ENCODE measurements around the gene MCF2. TPM values are rescaled to one million over a fixed set of nuclear protein-coding genes. Genes with fewer than 3 reads are reported as not detected.

Gene MCF2
- polyA plus RNA-seq, 2 of the 4 experiments (the other 2 are of a cell fraction) = 0.09 to 0.10 TPM

DNA sequence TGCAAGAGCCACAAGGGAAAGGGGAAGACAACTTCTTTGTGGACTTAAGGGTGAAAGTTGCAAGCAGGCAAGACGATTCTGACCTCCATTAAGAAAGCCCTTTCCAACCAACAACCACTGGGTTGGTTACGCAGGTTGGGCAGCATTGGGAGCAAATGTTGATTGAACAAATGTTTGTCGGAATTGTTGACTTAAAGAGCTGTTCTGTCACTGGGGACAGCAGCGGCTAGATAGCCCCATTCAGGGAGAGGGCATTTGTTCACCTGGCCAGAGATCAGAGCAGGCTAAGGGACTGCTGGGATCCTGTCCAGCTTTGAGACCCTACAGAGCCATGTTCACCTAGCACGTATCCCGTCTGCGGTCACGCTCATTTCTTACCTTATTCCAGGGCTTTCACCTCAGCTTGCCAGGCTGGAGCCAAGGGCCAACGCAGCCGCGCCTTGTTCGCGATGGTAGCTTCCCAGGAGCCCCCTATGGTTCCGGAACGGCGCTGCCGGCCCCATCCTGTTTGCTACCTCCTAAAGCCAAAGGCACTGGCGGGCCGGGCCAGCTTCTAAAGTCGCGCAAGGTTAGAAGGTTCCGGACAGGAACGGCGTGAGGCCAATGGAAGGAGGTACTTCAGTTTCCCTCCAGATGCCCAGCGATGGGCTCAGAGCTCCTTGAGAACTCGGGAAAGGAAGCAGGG is 152.8 kb downstream of the MCF2 start (continued):
- TF ChIP-seq, protein P1, sequence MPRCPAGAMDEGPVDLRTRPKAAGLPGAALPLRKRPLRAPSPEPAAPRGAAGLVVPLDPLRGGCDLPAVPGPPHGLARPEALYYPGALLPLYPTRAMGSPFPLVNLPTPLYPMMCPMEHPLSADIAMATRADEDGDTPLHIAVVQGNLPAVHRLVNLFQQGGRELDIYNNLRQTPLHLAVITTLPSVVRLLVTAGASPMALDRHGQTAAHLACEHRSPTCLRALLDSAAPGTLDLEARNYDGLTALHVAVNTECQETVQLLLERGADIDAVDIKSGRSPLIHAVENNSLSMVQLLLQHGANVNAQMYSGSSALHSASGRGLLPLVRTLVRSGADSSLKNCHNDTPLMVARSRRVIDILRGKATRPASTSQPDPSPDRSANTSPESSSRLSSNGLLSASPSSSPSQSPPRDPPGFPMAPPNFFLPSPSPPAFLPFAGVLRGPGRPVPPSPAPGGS (IDR thresholded peaks at IDR 0.05) = no peak
- TF ChIP-seq MAZ (IDR thresholded peaks at IDR 0.05; ENCODE audit: borderline replicate concordance, low read depth, low read length) = no peak
- TF ChIP-seq JUN (IDR thresholded peaks at IDR 0.05) = no peak
- TF ChIP-seq EP300 (IDR thresholded peaks at IDR 0.05) = no peak
- TF ChIP-seq GATA3 (IDR thresholded peaks at IDR 0.05; ENCODE audit: borderline replicate concordance) = no peak

DNA sequence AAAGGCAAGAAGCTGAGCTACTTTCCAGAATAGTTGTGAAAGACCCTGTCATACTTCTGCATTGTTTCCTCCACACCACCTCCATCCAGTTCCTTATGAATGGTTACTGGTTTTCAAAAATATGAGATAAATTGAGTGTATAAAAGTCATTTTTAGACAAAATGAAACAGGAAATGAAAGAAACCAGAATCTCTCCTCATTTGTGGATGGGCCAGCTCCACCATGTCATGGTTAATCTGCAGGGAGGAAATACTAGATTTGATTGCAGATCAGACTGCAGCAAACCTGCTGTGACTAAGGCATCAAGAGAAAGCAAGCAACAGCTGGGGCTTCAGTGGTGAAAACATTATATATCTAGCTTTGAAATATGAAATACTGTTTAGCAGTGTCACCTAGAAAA is 153.6 kb downstream of the MCF2 start:
- H3K4me1 ChIP-seq = no peaks in the 10 kb centered on the region
- CTCF ChIA-PET = interaction anchor here (0.9 kb wide), 1 partner anchor 416 kb away, joined by 3 read pairs; no protein-coding TSS in a partner anchor
- no peaks in the 10 kb centered on the region for H3K9me3 ChIP-seq
- H3K4me2 ChIP-seq = no peak overlapping the region
- TF ChIP-seq MAFK (IDR thresholded peaks at IDR 0.05; ENCODE audit: partially characterized antibody) (no peak), MAZ (IDR thresholded peaks at IDR 0.05; ENCODE audit: borderline replicate concordance, low read depth, low read length) (no peak), CBX8 (IDR thresholded peaks at IDR 0.05) (no peak), HOXB5 (CRISPR knock-in tag; IDR thresholded peaks at IDR 0.05) (no peak), HDAC2 (IDR thresholded peaks at IDR 0.05) (no peak), FOSL2 (IDR thresholded peaks at IDR 0.05) (no peak), FOSL2 (CRISPR knock-in tag; IDR thresholded peaks at IDR 0.05) (no peak), HEYL (CRISPR knock-in tag; IDR thresholded peaks at IDR 0.05) (no peak), ZSCAN20 (CRISPR knock-in tag; IDR thresholded peaks at IDR 0.05) (no peak)
- TF ChIP-seq, protein P2, sequence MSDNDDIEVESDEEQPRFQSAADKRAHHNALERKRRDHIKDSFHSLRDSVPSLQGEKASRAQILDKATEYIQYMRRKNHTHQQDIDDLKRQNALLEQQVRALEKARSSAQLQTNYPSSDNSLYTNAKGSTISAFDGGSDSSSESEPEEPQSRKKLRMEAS (IDR thresholded peaks at IDR 0.05) = no peak
- TF ChIP-seq, protein P3, sequence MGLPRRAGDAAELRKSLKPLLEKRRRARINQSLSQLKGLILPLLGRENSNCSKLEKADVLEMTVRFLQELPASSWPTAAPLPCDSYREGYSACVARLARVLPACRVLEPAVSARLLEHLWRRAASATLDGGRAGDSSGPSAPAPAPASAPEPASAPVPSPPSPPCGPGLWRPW (IDR thresholded peaks at IDR 0.05) = no peak
- FAIRE-seq = peak; percentile 7
- no peak for ATAC-seq
- POLR2A ChIA-PET = no interaction called here
- no peak for DNase-seq (ENCODE audit: low read depth in 1 of 2, low spot score in 1 of 2)
- no peak overlapping the region for H3K27ac ChIP-seq
- no peak overlapping the region for H3K4me3 ChIP-seq

DNA sequence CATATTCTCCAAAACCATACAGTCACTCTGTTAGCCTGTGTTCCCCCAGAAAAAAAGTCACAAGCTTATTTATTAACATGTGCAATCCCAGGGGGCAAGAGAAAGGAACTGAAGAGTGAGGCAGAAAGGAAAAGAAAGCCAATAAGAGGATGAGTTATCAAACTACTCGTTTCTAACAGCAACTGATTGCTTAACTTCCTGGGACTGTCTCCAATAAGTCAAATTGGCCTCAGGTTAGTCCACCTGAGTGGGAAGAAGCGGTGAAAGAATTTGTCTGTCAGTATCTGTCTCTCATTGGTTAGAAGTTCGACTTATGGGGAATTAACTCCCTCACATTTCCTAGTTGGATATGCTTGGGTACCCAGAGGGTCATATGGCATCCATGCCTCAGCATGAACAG is 163.4 kb downstream of the MCF2 start:
- TF ChIP-seq ESRRA (IDR thresholded peaks at IDR 0.05; ENCODE audit: borderline replicate concordance, low read length) (no peak), MYC (IDR thresholded peaks at IDR 0.05; ENCODE audit: borderline replicate concordance, low read length) (no peak), FOXS1 (CRISPR knock-in tag; IDR thresholded peaks at IDR 0.05) (no peak), NR3C1 (IDR thresholded peaks at IDR 0.05) (no peak), CBX8 (IDR thresholded peaks at IDR 0.05) (no peak), MAFK (IDR thresholded peaks at IDR 0.05; ENCODE audit: partially characterized antibody) (no peak), POLR2A (IDR thresholded peaks at IDR 0.05; ENCODE audit: low read length) (no peak), RAD21 (conservative IDR thresholded peaks at IDR 0.05 in 1 of 2, IDR thresholded peaks at IDR 0.05 in 1 of 2) (no peak), JUN (IDR thresholded peaks at IDR 0.05) (no peak)
- TF ChIP-seq, protein P4, sequence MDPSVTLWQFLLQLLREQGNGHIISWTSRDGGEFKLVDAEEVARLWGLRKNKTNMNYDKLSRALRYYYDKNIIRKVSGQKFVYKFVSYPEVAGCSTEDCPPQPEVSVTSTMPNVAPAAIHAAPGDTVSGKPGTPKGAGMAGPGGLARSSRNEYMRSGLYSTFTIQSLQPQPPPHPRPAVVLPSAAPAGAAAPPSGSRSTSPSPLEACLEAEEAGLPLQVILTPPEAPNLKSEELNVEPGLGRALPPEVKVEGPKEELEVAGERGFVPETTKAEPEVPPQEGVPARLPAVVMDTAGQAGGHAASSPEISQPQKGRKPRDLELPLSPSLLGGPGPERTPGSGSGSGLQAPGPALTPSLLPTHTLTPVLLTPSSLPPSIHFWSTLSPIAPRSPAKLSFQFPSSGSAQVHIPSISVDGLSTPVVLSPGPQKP (IDR thresholded peaks at IDR 0.05; ENCODE audit: low read depth, low read length) = no peak
- TF ChIP-seq, protein P5, sequence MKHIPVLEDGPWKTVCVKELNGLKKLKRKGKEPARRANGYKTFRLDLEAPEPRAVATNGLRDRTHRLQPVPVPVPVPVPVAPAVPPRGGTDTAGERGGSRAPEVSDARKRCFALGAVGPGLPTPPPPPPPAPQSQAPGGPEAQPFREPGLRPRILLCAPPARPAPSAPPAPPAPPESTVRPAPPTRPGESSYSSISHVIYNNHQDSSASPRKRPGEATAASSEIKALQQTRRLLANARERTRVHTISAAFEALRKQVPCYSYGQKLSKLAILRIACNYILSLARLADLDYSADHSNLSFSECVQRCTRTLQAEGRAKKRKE (CRISPR knock-in tag; IDR thresholded peaks at IDR 0.05; ENCODE audit: low read depth) = no peak
- Histone ChIP-seq H3K4me3 (no peak overlapping the region), H3K9me3 (no peaks in the 10 kb centered on the region), H3K27ac (no peak overlapping the region), H3K4me2 (no peak overlapping the region), H3K4me1 (no peaks in the 10 kb centered on the region)
- no peak for ATAC-seq
- ChIA-PET POLR2A (no interaction called here), CTCF (interaction anchor here (1.7 kb wide), 1 partner anchor 15 kb away, joined by 5 read pairs; no protein-coding TSS in a partner anchor)
- DNase-seq (ENCODE audit: low read depth in 1 of 2, low spot score in 1 of 2) = no peak
- WGBS (ENCODE audit: missing lambda C conversion rate) = 0% methylated on average over 1 of the region's 3 CpGs
- FAIRE-seq = no peak

All from A549 (cell line).